ENCODE data around the gene SLC38A8. TPM values are rescaled to one million over a fixed set of nuclear protein-coding genes. Genes with fewer than 3 reads are reported as not detected.

Gene SLC38A8
- total and polyA plus RNA-seq, 7 experiments from 2014 or later, result not detected

Other genes with a start within 250 kb of the SLC38A8 start
- gene HSBP1, start 234.8 kb downstream of the SLC38A8 start, total RNA-seq, result 10 to 100 TPM; 20.6 to 78.3 (median 32.3) TPM
- gene HSBP1, start 234.8 kb downstream of the SLC38A8 start, polyA plus RNA-seq, result 10 to 100 TPM in 1 of 2 donors, 1 to 10 TPM in 1; 5.9 to 28.3 TPM
- 10 to 100 TPM in 2 of 5 experiments, 1 to 10 TPM in 3; 6.6 to 11.4 (median 8.1) TPM for gene MLYCD, start 143.7 kb downstream of the SLC38A8 start, total RNA-seq
- 1 to 10 TPM; 1.8 to 2.6 TPM for gene MLYCD, start 143.7 kb downstream of the SLC38A8 start, polyA plus RNA-seq
- 1 to 10 TPM in 3 of 5 experiments, under 1 TPM in 2; 0.34 to 8.4 (median 1.3) TPM for gene OSGIN1, start 89.6 kb downstream of the SLC38A8 start, total RNA-seq
- gene OSGIN1, start 89.6 kb downstream of the SLC38A8 start, polyA plus RNA-seq, result under 1 TPM in 1 of 2 donors, not detected in 1; 0.59 TPM
- gene NECAB2, start 74.6 kb downstream of the SLC38A8 start, total RNA-seq, result not detected
- not detected for gene NECAB2, start 74.6 kb downstream of the SLC38A8 start, polyA plus RNA-seq
- 100 to 1,000 TPM in 4 of 5 experiments, 10 to 100 TPM in 1; 65.3 to 157 (median 138) TPM for gene MBTPS1, start 74.1 kb upstream of the SLC38A8 start, total RNA-seq
- gene MBTPS1, start 74.1 kb upstream of the SLC38A8 start, polyA plus RNA-seq, result 10 to 100 TPM; 48.6 to 89.4 TPM
- 10 to 100 TPM; 12.6 to 26.6 (median 14.4) TPM for gene HSDL1, start 102.4 kb upstream of the SLC38A8 start, total RNA-seq
- gene HSDL1, start 102.4 kb upstream of the SLC38A8 start, polyA plus RNA-seq, result 10 to 100 TPM; 10.1 to 12.2 TPM
- gene DNAAF1, start 102.5 kb upstream of the SLC38A8 start, total RNA-seq, result 1 to 10 TPM in 1 of 5 experiments, under 1 TPM in 1, not detected in 3; 0.66 to 2.2 TPM
- gene DNAAF1, start 102.5 kb upstream of the SLC38A8 start, polyA plus RNA-seq, result under 1 TPM; 0.06 to 0.09 TPM
- gene TAF1C, start 144.3 kb upstream of the SLC38A8 start, total RNA-seq, result 100 to 1,000 TPM in 2 of 5 experiments, 10 to 100 TPM in 3; 62.6 to 127 (median 85.4) TPM
- 10 to 100 TPM in 1 of 2 donors, 1 to 10 TPM in 1; 8.0 to 15.8 TPM for gene TAF1C, start 144.3 kb upstream of the SLC38A8 start, polyA plus RNA-seq
- under 1 TPM in 2 of 5 experiments, not detected in 3; 0.11 to 0.16 TPM for gene ADAD2, start 148.4 kb upstream of the SLC38A8 start, total RNA-seq
- not detected for gene ADAD2, start 148.4 kb upstream of the SLC38A8 start, polyA plus RNA-seq
- gene KCNG4, start 197.2 kb upstream of the SLC38A8 start, total RNA-seq, result not detected
- gene KCNG4, start 197.2 kb upstream of the SLC38A8 start, polyA plus RNA-seq, result not detected

Measured in naive thymus-derived CD4-positive, alpha-beta T cell (primary cell).